B cell (primary cell): ENCODE data around the gene SLC9A7. TPM values are rescaled to one million over a fixed set of nuclear protein-coding genes. Genes with fewer than 3 reads are reported as not detected.

ENCODE experiments used
- ATAC-seq: fragments of 200-7000 bp; cut with Tn5 transposase; one replicate; pipeline ENCODE4 v1.10.0; 2021; ENCODE audit warnings: low read depth, mild to moderate bottlenecking, moderate number of reproducible peaks, moderate library complexity
- CTCF ChIA-PET: fragments of 350-600 bp; sonication (Branson Sonifier 250); formaldehyde crosslinking; loops from one replicate; lab custom pipeline; 2021; ENCODE audit warnings: antibody characterized with exemption, inconsistent platforms; lab: Charles Lee
- POLR2A ChIA-PET: fragments of 350-600 bp; sonication (Branson Sonifier 250); formaldehyde crosslinking; loops from one replicate; lab custom pipeline; 2021; ENCODE audit warnings: antibody characterized with exemption; lab: Charles Lee
- DNase-seq: peaks from one replicate; pipeline ENCODE4 v3.0.0; 2013
- H2AFZ ChIP-seq: 2 replicates; pipeline ENCODE4 v1.6.1; 2012; ENCODE audit warnings: mild to moderate bottlenecking, low read depth, low read length; ENCODE audit not compliant: insufficient read depth, poor library complexity, severe bottlenecking
- H3K27ac ChIP-seq, 2 donors: 1 replicate in 1 of 2; 2 replicates in 1 of 2; pipeline ENCODE4 v1.5.1; 2012 to 2013; ENCODE audit warnings: low read length in 2 of 2, mild to moderate bottlenecking in 2 of 2, moderate library complexity in 1 of 2
- H3K27me3 ChIP-seq, 4 experiments: fragments of 200-600 bp in 1 of 4; sonication (generic) in 1 of 4; replicated peaks in 1 of 4; 1 replicate in 2 of 4; 2 replicates in 2 of 4; pipeline versions ENCODE4 v1.6.1 to v1.7.0; 2013 to 2016; ENCODE audit warnings: low read length in 3 of 4, mild to moderate bottlenecking in 2 of 4, mixed read lengths in 1 of 4, moderate library complexity in 1 of 4; ENCODE audit not compliant: insufficient read depth in 4 of 4, control insufficient read depth in 3 of 4; ENCODE audit errors: control extremely low read depth in 1 of 4
- H3K36me3 ChIP-seq, 2 experiments: replicated peaks in 1 of 2; 1 replicate in 1 of 2; 2 replicates in 1 of 2; pipeline versions ENCODE4 v1.6.1 to v1.7.1; 2013; ENCODE audit warnings: low read length in 1 of 2; ENCODE audit not compliant: insufficient read depth in 2 of 2, control insufficient read depth in 1 of 2; ENCODE audit errors: control extremely low read depth in 1 of 2, extremely low read depth in 1 of 2
- H3K4me1 ChIP-seq, 2 donors: fragments of 200-600 bp in 1 of 2; sonication (generic) in 1 of 2; 1 replicate in 1 of 2; 2 replicates in 1 of 2; pipeline versions ENCODE4 v1.5.1 to v1.6.1; 2013 to 2017; ENCODE audit warnings: low read length in 2 of 2; ENCODE audit not compliant: control insufficient read depth in 2 of 2, insufficient read depth in 2 of 2
- H3K4me2 ChIP-seq: replicated peaks from 2 replicates; pipeline ENCODE3; 2012; ENCODE audit warnings: mild to moderate bottlenecking, low read depth, low read length; ENCODE audit not compliant: poor library complexity, severe bottlenecking
- H3K4me3 ChIP-seq, 5 experiments: fragments of 200-600 bp in 1 of 5; sonication (generic) in 1 of 5; 1 replicate in 3 of 5; 2 replicates in 2 of 5; pipeline versions ENCODE4 v1.5.1 to v1.7.0; 2011 to 2016; ENCODE audit warnings: low read length in 4 of 5, mild to moderate bottlenecking in 4 of 5, low read depth in 2 of 5, control low read depth in 1 of 5, moderate library complexity in 1 of 5; ENCODE audit not compliant: insufficient read depth in 1 of 5; ENCODE audit errors: control extremely low read depth in 1 of 5, extremely low read depth in 1 of 5
- H3K79me2 ChIP-seq: fragments of 200-600 bp; sonication (generic); one replicate; pipeline ENCODE4 v1.6.0; 2016; ENCODE audit warnings: low read length; ENCODE audit not compliant: control insufficient read depth, insufficient read depth
- H3K9ac ChIP-seq: fragments of 200-600 bp; sonication (generic); 2 replicates; pipeline ENCODE4 v1.6.1; 2017; ENCODE audit warnings: mild to moderate bottlenecking, low read length, moderate library complexity
- H3K9me3 ChIP-seq, 3 donors: one replicate each; pipeline versions ENCODE4 v1.6.1 to v1.7.1; 2013; ENCODE audit warnings: low read length in 2 of 3; ENCODE audit not compliant: control insufficient read depth in 2 of 3, insufficient read depth in 1 of 3; ENCODE audit errors: control extremely low read depth in 1 of 3
- H4K20me1 ChIP-seq: 2 replicates; pipeline ENCODE4 v1.6.0; 2012; ENCODE audit warnings: mild to moderate bottlenecking, low read length; ENCODE audit not compliant: insufficient read depth, control insufficient read depth, poor library complexity, severe bottlenecking
- H3K27ac Mint-ChIP-seq: one replicate; pipeline ENCODE4 v1.8.0; 2021; ENCODE audit warnings: mixed read lengths
- H3K27me3 Mint-ChIP-seq: one replicate; pipeline ENCODE4 v1.8.0; 2021; ENCODE audit warnings: mixed read lengths
- H3K4me1 Mint-ChIP-seq: one replicate; pipeline ENCODE4 v1.8.0; 2021; ENCODE audit warnings: mixed read lengths
- H3K4me3 Mint-ChIP-seq: one replicate; pipeline ENCODE4 v1.8.0; 2021; ENCODE audit warnings: mixed read lengths
- H3K9me3 Mint-ChIP-seq: one replicate; pipeline ENCODE4 v1.8.0; 2022; ENCODE audit warnings: mixed read lengths; ENCODE audit not compliant: insufficient read depth
- EZH2 ChIP-seq: IDR thresholded peaks from 2 replicates; pipeline ENCODE4 v1.6.1; 2012; ENCODE audit warnings: borderline replicate concordance, low read depth, mild to moderate bottlenecking, moderate library complexity, low read length; ENCODE audit not compliant: insufficient read depth, poor library complexity, severe bottlenecking
- WGBS: methylation state at CpG from one replicate; pipeline ENCODE4 v1.1.5; 2013; ENCODE audit warnings: missing lambda C conversion rate; ENCODE audit not compliant: insufficient coverage; 5-methylcytosine and 5-hydroxymethylcytosine counted together
- intact Hi-C: fragments of 100-400 bp; cut with micrococcal nuclease; formaldehyde crosslinking; loops from one replicate; pipeline ENCODE4 v1.10.0; 2022
- polyA plus RNA-seq: library from polyadenylated mRNA; depleted of rRNA; stranded (reverse); fragments of >200 nt; gene quantifications from 2 replicates; pipeline ENCODE4 v1.2.3, GENCODE V29; 2012
- total RNA-seq, 2 donors: library from RNA; stranded (reverse); fragments of 120-200 nt in 1 of 2; gene quantifications; 1 replicate in 1 of 2; 2 replicates in 1 of 2; pipeline versions ENCODE4 v1.2.3 to v1.2.4, GENCODE V29; 2013 to 2022
- TF ChIP-seq, protein P1 (sequence below): fragments of 200-600 bp; IDR thresholded peaks from one replicate; pipeline ENCODE4 v1.8.0; 2022; ENCODE audit warnings: antibody characterized with exemption, mild to moderate bottlenecking

The SLC9A7 gene
- total and polyA plus RNA-seq, 2 donors (not counting 1 experiment from before 2014, with no cell fraction given) = 24.9 to 53.2 TPM

DNA sequence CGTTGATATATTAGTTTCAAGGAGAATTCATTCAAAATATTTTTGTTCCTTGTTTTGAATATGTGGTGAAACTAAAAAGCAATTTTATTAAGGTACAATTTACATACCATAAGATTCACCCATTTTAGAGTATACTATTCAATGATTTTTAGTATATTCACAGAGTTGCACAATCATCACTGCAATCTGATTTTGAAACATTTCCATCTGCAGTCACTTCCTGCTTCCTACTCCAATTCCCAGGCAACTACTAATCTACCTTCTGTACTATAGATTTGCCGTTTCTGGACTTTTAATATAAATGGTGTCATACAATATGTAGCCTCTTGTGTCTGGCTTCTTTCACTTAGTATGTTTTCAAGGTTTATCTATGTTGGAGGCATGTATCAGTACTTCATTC, 71.3 kb downstream of the SLC9A7 start:
- no CpG with 5 or more reads among the region's 2 CpGs for whole genome bisulfite sequencing
- H3K79me2 ChIP-seq = peaks cover 62% of the 10 kb centered on the region
- no peak overlapping the region for H3K27ac ChIP-seq
- no peaks in the 10 kb centered on the region for H3K27me3 ChIP-seq
- Mint-ChIP-seq H3K9me3 (no peaks in the 10 kb centered on the region), H3K4me3 (no peak overlapping the region), H3K27ac (no peak overlapping the region), H3K4me1 (peaks cover 51% of the 10 kb centered on the region), H3K27me3 (no peaks in the 10 kb centered on the region)
- ChIA-PET POLR2A (no interaction called here), CTCF (interaction anchor here (0.8 to 1.2 kb wide), 3 partner anchors 62 to 105 kb away, joined by 4 read pairs; partner anchors contain the start of gene SLC9A7)
- intact Hi-C loops = no loop called here
- TF ChIP-seq, protein P1, sequence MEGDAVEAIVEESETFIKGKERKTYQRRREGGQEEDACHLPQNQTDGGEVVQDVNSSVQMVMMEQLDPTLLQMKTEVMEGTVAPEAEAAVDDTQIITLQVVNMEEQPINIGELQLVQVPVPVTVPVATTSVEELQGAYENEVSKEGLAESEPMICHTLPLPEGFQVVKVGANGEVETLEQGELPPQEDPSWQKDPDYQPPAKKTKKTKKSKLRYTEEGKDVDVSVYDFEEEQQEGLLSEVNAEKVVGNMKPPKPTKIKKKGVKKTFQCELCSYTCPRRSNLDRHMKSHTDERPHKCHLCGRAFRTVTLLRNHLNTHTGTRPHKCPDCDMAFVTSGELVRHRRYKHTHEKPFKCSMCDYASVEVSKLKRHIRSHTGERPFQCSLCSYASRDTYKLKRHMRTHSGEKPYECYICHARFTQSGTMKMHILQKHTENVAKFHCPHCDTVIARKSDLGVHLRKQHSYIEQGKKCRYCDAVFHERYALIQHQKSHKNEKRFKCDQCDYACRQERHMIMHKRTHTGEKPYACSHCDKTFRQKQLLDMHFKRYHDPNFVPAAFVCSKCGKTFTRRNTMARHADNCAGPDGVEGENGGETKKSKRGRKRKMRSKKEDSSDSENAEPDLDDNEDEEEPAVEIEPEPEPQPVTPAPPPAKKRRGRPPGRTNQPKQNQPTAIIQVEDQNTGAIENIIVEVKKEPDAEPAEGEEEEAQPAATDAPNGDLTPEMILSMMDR = no peak
- no peak for TF ChIP-seq EZH2
- peaks cover 13% of the 10 kb centered on the region for H4K20me1 ChIP-seq
- H3K9me3 ChIP-seq = peaks cover 0 to 2% (median 0%) of the 10 kb centered on the region in 3 donors
- H3K9ac ChIP-seq = no peak overlapping the region
- peaks cover 11 to 14% of the 10 kb centered on the region in 2 donors for H3K4me1 ChIP-seq
- DNase-seq (no peak), ATAC-seq (no peak)
- peaks cover 0 to 3% of the 10 kb centered on the region in 2 experiments for H3K36me3 ChIP-seq
- no peak overlapping the region for H3K4me3 ChIP-seq
- no peak overlapping the region for H3K4me2 ChIP-seq
- H2AFZ ChIP-seq = no peak overlapping the region

DNA sequence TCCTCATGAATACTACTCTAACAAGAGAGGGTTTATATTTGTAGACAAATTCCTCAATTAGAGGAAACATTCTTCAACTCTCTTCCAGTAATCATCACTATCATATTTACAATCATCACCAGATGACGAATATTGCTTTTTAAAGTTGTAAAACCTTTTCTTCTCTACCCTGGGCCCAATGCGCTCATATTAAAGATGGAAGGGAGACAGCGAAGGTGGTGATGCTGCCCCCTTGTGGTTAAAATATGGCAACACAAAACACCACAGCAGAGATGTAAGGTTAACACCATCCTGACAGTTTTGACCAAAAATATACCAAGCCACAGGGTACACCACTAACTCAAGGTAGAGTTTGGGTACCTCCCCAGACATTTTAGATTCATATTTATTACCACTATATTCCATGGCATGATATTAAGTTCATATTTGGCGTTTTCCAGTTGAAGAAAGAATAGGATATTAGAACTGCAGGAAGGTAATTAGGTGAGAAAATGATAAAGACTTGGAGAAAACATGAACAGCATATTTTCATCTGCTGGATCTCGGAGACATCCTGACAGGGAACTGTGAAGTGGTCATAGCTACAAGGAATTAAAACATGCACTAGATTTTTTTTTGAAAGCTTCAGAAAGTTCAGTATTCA, 72.8 kb downstream of the SLC9A7 start:
- H3K4me1 Mint-ChIP-seq = peaks cover 44% of the 10 kb centered on the region
- no peak overlapping the region for H3K27ac Mint-ChIP-seq
- intact Hi-C loops = no loop called here
- TF ChIP-seq, protein P1 = peak; percentile 70
- TF ChIP-seq EZH2 = no peak
- ChIA-PET POLR2A (no interaction called here), CTCF (interaction anchor here (1.0 to 1.4 kb wide), 7 partner anchors 16 to 124 kb away, joined by 3 to 4 read pairs (median 3); no protein-coding TSS in a partner anchor)
- Histone ChIP-seq H3K4me1 (no peaks in the 10 kb centered on the region), H3K4me3 (no peak overlapping the region), H2AFZ (no peak overlapping the region), H3K79me2 (peaks cover 47% of the 10 kb centered on the region), H3K9ac (no peak overlapping the region), H3K4me2 (no peak overlapping the region), H3K9me3 (peaks cover 0 to 2% (median 0%) of the 10 kb centered on the region in 3 donors), H3K36me3 (peaks cover 0 to 8% of the 10 kb centered on the region in 2 experiments), H3K27me3 (no peaks in the 10 kb centered on the region), H3K27ac (no peak overlapping the region), H4K20me1 (peaks cover 8% of the 10 kb centered on the region)
- H3K9me3 Mint-ChIP-seq = no peaks in the 10 kb centered on the region
- ATAC-seq (peak; percentile 33), DNase-seq (peak; percentile 57)
- no peaks in the 10 kb centered on the region for H3K27me3 Mint-ChIP-seq
- H3K4me3 Mint-ChIP-seq = no peak overlapping the region
- 100% methylated on average over 1 of the region's 5 CpGs for WGBS
